B cell (primary cell): ENCODE results near the gene STK24.
"Not testable (repeated sequence)": the region's sequence is repeated elsewhere in the genome, so short reads cannot be mapped to it uniquely, and the experiment has no call there.

Experiments used
- EZH2 ChIP-seq: IDR thresholded peaks from 2 replicates; pipeline ENCODE4 v1.6.1; 2012; ENCODE audit warnings: borderline replicate concordance, low read depth, mild to moderate bottlenecking, moderate library complexity, low read length; ENCODE audit not compliant: insufficient read depth, poor library complexity, severe bottlenecking
- TF ChIP-seq, protein P1 (sequence below): fragments of 200-600 bp; IDR thresholded peaks from one replicate; pipeline ENCODE4 v1.8.0; 2022; ENCODE audit warnings: antibody characterized with exemption, mild to moderate bottlenecking

- TF ChIP-seq, protein P1, sequence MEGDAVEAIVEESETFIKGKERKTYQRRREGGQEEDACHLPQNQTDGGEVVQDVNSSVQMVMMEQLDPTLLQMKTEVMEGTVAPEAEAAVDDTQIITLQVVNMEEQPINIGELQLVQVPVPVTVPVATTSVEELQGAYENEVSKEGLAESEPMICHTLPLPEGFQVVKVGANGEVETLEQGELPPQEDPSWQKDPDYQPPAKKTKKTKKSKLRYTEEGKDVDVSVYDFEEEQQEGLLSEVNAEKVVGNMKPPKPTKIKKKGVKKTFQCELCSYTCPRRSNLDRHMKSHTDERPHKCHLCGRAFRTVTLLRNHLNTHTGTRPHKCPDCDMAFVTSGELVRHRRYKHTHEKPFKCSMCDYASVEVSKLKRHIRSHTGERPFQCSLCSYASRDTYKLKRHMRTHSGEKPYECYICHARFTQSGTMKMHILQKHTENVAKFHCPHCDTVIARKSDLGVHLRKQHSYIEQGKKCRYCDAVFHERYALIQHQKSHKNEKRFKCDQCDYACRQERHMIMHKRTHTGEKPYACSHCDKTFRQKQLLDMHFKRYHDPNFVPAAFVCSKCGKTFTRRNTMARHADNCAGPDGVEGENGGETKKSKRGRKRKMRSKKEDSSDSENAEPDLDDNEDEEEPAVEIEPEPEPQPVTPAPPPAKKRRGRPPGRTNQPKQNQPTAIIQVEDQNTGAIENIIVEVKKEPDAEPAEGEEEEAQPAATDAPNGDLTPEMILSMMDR = not testable (repeated sequence)
- TF ChIP-seq EZH2 = not testable (repeated sequence)
Observed at GRCh38 chr13:98413278-98413677, 163.6 kb downstream of the STK24 start.
